IPS-NIHi7 (cell line): Measurements from ENCODE around the gene FDX1.

ENCODE experiments used
- DNase-seq: peaks from one replicate; pipeline ENCODE4 v3.0.0; 2012; ENCODE audit warnings: mixed read lengths; ENCODE audit errors: extremely low spot score

The FDX1 gene

GRCh38 chr11:110508786-110509185, 79.0 kb downstream of the FDX1 start:
- DNase-seq = no peak

- DNase-seq = no peak
Measured at GRCh38 chr11:110509472-110509871, 79.7 kb downstream of the FDX1 start.

- DNase-seq = no peak
Measured at GRCh38 chr11:110512026-110512425, 82.3 kb downstream of the FDX1 start.

GRCh38 chr11:110513259-110513801, 83.6 kb downstream of the FDX1 start:
- DNase-seq = no peak

- DNase-seq = no peak
Measured at GRCh38 chr11:110513846-110514437, 84.2 kb downstream of the FDX1 start.
